Activated T-cell treated with anti-CD3 and anti-CD28 coated beads, Interleukin-2, amount 50 U/mL, for 48 hours (primary cell): ENCODE data around the gene XIST.
"Not testable (repeated sequence)": the region's sequence is repeated elsewhere in the genome, so short reads cannot be mapped to it uniquely, and the experiment has no call there.

ENCODE experiments used
- DNase-seq, 2 experiments: peaks; one replicate each; pipeline ENCODE4 v3.0.0-alpha.2; 2020

Gene XIST

DNA sequence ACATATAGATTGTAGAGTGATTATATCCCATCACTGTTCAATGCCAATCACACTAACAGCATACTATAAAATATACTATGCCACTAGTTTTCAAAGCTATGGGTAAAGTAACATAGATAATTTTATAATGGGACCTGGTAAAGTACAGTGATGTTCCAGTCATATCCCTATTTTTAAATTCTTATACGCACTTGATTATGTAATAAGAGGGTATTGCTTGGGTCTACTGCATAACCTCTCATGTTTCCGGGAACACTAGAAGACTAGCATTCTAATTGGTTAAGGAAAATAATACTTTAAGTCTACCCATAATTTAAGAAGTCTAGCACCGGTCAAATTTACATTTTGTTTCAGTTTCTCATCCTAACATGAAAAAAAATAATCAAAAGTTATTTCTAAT is 14.4 kb downstream of the XIST start:
- DNase-seq = no peak

DNA sequence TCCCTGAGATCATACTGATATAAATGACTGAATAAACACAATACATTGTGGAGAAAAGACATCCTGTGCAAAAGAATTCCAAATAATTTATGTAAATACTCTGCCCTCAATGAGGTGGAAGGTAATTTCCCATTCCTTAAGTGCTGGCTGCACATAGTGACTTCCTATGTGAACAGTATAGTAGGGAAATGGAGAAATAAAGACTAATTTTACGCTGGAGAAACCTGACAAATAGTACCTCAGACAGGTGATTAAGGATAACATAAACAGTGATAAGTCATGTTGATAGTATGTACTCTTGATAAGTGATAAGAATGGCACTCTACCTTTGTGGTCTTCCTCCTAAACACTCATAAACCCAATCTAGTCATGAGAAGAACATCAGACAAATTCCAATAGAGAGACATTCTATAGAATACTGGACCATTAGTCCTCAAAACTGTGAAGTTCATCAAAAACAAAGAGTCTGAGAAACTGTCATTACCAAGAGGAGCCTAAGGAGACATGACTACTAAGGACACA is 15.5 kb downstream of the XIST start:
- DNase-seq = no peak

- DNase-seq = no peak
These were observed 18.3 kb downstream of the XIST start for GRCh38 chrX:73834219-73834618.

- no peak for DNase-seq
These were observed 20.2 kb downstream of the XIST start for GRCh38 chrX:73832319-73832718.

DNA sequence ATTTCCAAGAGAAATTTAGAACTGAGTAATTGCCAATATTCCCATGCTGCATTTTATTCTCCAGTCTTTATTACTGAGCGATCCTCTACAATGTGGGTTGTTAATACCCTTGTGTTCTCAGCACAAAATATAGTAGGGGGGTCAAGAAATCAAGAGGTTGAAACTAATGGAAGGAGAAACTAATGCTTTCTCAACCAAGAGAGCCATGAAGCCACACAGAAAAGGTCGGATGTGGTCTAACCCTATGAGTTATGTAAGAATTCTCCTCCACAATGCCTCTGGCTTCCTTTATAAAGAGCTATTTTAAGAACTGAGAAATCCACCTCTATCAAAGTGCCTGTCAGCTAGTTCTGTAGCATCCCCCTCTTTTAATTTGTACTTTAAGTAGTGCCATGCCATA is 21.0 kb downstream of the XIST start:
- no peak for DNase-seq

- DNase-seq = no peak
These were observed 21.8 kb downstream of the XIST start for GRCh38 chrX:73830489-73831414.

- DNase-seq = no peak
These were observed 22.5 kb downstream of the XIST start for GRCh38 chrX:73829890-73830466.

DNA sequence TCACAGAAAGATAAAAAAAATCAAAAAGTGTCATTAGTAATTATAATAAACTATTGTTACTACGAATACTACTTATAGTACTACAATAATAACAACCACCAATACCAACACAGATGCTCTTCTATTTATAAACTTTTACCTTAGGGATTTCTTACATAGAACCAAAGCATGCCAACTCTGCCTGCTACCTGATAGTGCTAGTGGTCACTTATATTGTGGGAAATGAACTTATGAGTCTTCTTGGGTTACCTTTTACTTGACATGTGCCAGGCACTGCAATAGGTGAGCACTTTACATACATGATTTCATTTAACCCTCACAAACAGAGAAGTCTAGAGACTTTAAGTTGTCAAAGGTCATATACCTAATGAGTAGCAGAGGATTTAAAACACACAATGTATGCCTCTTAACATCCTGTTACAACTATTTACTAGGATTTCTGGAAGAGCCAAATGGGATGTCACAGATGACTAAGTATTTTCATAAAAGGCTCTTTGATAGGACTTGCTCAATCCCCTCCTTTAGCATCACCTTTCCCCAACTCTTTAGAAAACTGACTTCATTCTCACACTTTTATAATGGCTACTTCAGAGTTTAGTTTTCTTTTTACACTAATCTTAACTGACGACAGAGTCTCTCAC is 24.3 kb downstream of the XIST start:
- no peak for DNase-seq

DNA sequence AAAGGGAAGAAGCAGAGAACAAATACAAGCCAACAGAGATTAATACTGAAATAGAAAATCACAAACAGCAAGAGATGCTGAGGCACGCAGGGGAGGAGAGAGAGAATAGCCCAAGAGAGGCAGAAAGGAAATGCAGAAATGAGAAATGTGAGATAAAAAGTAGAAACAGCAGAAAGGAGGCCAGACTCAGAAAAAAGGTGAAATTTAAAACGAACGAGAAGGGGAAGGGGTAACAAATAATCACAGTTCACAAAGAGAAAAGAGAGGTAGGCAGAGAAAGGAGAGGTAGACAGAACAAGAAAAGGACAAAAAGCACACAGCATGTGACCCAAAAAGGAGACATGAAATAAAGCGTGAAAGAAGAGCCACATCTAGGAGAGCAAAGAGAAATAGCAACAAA is 25.1 kb downstream of the XIST start:
- no peak for DNase-seq

- no peak for DNase-seq
These were observed 25.5 kb downstream of the XIST start for GRCh38 chrX:73826996-73827395.

DNA sequence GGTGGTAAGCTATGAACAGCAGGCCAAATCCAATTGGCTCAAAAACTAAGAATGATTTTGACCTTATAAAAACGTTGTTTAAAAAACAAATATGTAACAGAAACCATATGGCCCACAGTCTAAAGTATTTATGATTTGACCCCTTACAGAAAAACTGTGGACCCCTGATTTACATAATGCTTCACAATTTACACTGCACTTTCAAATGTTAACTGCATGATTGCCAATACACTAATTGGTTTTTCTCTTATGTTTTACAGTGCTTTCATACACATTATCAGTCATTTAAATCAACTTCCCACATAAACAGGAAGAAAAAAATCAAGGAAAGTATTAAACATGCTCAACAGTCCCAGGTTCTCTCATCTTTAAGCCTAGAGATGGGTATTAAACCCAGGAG is 26.9 kb downstream of the XIST start:
- no peak for DNase-seq

- no peak for DNase-seq
These were observed 29.0 kb downstream of the XIST start for GRCh38 chrX:73823473-73824004.

- DNase-seq = no peak
These were observed 29.7 kb downstream of the XIST start for GRCh38 chrX:73822775-73823174.

- DNase-seq = no peak
These were observed 30.5 kb downstream of the XIST start for GRCh38 chrX:73821921-73822559.

DNA sequence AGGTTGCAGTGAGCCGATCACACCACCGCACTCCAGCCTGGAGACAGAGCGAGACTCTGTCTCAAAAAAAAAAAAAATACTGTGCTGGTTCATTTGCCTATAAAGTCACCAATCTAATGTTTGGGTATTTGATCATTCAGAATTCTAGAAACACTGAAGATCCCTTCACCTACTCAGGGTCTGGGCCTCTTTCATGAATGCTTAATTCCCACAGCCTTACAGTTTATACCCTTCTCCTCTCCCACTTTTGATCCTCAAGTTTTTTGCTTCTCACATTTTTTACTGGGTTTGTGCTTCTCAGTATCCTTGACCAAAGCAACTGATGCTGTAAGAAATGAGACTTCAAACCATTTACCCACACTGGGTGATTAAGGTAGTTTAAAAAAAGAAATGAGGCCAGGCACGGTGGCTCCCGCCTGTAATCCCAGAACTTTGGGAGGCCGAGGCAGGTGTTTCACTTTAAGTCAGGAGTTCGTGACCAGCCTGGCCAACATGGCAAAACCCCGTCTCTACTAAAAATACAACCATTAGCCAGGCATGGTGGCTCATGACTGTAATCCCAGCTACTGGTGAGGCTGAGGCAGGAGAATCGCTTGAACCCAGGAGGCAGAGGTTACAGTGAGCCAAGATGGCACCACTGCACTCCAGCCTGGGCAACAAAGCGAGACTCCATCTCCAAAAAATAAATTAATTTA is 32.5 kb downstream of the XIST start:
- not testable (repeated sequence) for DNase-seq

- no peak for DNase-seq
These were observed 34.1 kb downstream of the XIST start for GRCh38 chrX:73818200-73819116.

DNA sequence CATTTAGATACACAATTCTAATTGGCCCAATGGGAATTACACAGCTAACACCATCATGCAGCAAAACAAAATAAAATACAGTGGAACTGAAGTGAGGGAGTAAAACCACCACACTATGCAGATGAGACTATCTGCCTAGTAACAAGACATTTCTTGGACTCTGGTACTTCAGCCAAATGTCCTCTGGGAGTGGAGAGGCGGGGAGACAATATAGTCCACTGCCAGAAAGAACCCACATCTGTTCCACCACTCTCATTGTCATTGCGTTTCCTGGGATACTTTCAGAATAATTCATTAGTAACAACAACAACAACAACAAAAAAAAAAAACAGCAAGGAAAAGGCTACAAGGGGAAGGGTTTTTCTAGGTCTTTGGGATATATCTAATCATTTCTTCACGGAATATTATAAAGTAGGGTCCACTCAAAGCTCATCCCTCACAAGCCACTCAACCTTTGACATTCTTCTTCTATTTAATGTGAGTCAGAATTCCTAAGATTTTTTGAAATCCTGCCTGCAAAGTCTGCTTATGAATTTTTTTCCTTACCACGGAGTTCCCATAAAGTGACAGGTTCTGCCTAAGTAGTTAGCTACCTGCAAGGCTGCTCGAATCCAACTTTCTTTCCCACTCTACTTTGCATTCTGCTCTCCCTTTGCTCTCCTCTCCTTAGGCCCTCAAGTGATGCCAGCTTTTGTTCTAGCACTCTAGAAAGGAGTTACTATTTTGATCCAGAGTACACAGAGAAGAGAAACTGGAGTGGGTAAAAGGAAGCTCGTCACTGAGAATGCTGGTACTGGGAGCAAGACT is 34.9 kb downstream of the XIST start:
- no peak for DNase-seq

DNA sequence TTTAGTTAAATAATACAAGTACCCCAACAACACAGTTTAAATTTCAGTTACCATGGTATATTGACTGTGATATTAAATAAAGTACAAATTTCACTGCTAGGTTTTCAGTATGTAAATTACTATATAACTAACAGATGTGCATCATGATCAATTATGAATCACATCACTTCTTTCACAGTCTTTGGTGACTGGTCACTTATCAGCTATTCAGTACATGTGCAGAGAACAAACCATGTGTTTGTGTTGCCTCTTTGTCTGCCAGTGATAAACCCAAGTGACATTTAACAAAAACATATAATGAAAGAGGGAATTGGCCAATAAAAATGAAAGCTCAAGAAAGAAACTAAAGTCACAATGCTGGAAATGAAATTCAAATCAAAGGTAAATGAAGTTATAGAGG is 40.3 kb downstream of the XIST start:
- DNase-seq = no peak

DNA sequence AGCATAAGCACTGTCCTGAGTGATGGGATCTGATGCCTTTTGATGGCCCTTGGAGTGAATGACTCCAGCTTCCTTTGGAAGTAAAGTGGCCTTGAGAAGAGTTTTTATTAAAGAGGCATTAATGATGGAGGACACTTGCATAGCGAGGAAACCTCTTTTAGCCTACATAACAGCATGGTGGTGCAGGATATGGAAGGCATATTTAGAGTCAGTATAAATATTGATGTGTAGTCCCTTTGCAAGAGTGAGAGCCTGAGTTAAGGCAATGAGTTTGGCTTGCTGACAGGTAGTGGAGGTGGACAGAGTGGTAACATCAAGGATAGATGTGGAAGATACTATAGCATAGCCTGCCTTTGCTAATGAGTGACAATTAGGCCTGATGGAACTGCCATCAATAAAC is 48.4 kb downstream of the XIST start:
- DNase-seq = not testable (repeated sequence)

GRCh38 chrX:73799888-73800287 is 52.6 kb downstream of the XIST start:
- no peak for DNase-seq
